CD4-positive, alpha-beta memory T cell (primary cell): Measurements from ENCODE around the gene LPCAT4. TPM values are rescaled to one million over a fixed set of nuclear protein-coding genes. Genes with fewer than 3 reads are reported as not detected.
A peak's percentile ranks its signal among the peaks of the same experiment; 100 is the strongest.

ENCODE experiments used
- CTCF ChIA-PET: fragments of 350-600 bp; sonication (Branson Sonifier 250); formaldehyde crosslinking; loops from one replicate; lab custom pipeline; 2021; ENCODE audit warnings: inconsistent platforms; ENCODE audit not compliant: partially characterized antibody; lab: Charles Lee
- POLR2A ChIA-PET: fragments of 350-600 bp; sonication (Branson Sonifier 250); formaldehyde crosslinking; loops from one replicate; lab custom pipeline; 2021; ENCODE audit not compliant: partially characterized antibody; lab: Charles Lee
- DNase-seq, 5 donors: peaks; one replicate each; pipeline versions ENCODE4 v3.0.0 to v3.0.0-alpha.2; 2020 to 2022; ENCODE audit warnings: mixed read lengths in 1 of 5
- H3K27ac ChIP-seq: one replicate; pipeline ENCODE4 v1.7.0; 2013; ENCODE audit warnings: low read depth, low read length
- H3K27me3 ChIP-seq: 2 replicates; pipeline ENCODE4 v1.7.0; 2013; ENCODE audit warnings: mild to moderate bottlenecking, low read length, moderate library complexity; ENCODE audit not compliant: insufficient read depth
- H3K36me3 ChIP-seq: 2 replicates; pipeline ENCODE4 v1.7.0; 2013; ENCODE audit warnings: mild to moderate bottlenecking, low read length, moderate library complexity; ENCODE audit not compliant: insufficient read depth
- H3K4me1 ChIP-seq: 2 replicates; pipeline ENCODE4 v1.7.0; 2013; ENCODE audit warnings: mild to moderate bottlenecking, low read length, moderate library complexity; ENCODE audit not compliant: insufficient read depth
- H3K4me3 ChIP-seq, 2 donors: one replicate each; pipeline ENCODE4 v1.7.0; 2013; ENCODE audit warnings: low read length in 2 of 2, mild to moderate bottlenecking in 1 of 2
- H3K9me3 ChIP-seq, 2 donors: one replicate each; pipeline ENCODE4 v1.7.0; 2013; ENCODE audit warnings: low read length in 2 of 2, control low read depth in 1 of 2; ENCODE audit not compliant: control insufficient read depth in 1 of 2
- H3K27ac Mint-ChIP-seq, 7 donors: one replicate each; pipeline ENCODE4 v1.8.0; 2020 to 2021; ENCODE audit warnings: mixed read lengths in 7 of 7, mild to moderate bottlenecking in 6 of 7, inconsistent platforms in 3 of 7, moderate library complexity in 3 of 7
- H3K27me3 Mint-ChIP-seq, 2 donors: one replicate each; pipeline ENCODE4 v1.8.0; 2020 to 2021; ENCODE audit warnings: mixed read lengths in 2 of 2
- H3K36me3 Mint-ChIP-seq, 2 donors: one replicate each; pipeline ENCODE4 v1.8.0; 2020 to 2021; ENCODE audit warnings: mixed read lengths in 2 of 2, inconsistent platforms in 1 of 2, mild to moderate bottlenecking in 1 of 2
- H3K4me1 Mint-ChIP-seq, 4 donors: one replicate each; pipeline ENCODE4 v1.8.0; 2020 to 2021; ENCODE audit warnings: mixed read lengths in 4 of 4, mild to moderate bottlenecking in 1 of 4
- H3K4me3 Mint-ChIP-seq, 8 donors: one replicate each; pipeline ENCODE4 v1.8.0; 2020 to 2021; ENCODE audit warnings: mixed read lengths in 8 of 8, mild to moderate bottlenecking in 7 of 8, moderate library complexity in 6 of 8, inconsistent platforms in 3 of 8
- H3K9me3 Mint-ChIP-seq, 8 donors: one replicate each; pipeline ENCODE4 v1.8.0; 2020 to 2021; ENCODE audit warnings: mixed read lengths in 8 of 8, mild to moderate bottlenecking in 5 of 8, inconsistent platforms in 3 of 8, moderate library complexity in 1 of 8
- intact Hi-C: fragments of 100-400 bp; cut with micrococcal nuclease; formaldehyde crosslinking; loops from one replicate; pipeline ENCODE4 v1.15.1; 2023
- polyA plus RNA-seq, 2 donors: library from polyadenylated mRNA; unstranded; fragments of 300-500 nt; fragmentation: Illumina TruSeq; gene quantifications; one replicate each; pipeline ENCODE4 v1.2.3, GENCODE V29; 2021
- total RNA-seq, 2 experiments: library from RNA; stranded (reverse); gene quantifications; one replicate each; pipeline ENCODE4 v1.2.3, GENCODE V29; 2021

LPCAT4 gene
- total and polyA plus RNA-seq, 4 experiments from 2014 or later = 19.0 to 108 (median 61.8) TPM

- Histone ChIP-seq H3K27ac (peak overlapping the region; percentile 76), H3K36me3 (no peaks in the 10 kb centered on the region), H3K4me1 (peaks cover 73% of the 10 kb centered on the region), H3K4me3 (peak overlapping the region; percentile 3 to 98), H3K9me3 (no peaks in the 10 kb centered on the region), H3K27me3 (no peaks in the 10 kb centered on the region)
- no peaks in the 10 kb centered on the region for H3K27me3 Mint-ChIP-seq
- peak overlapping the region; percentile 91 to 99 (median 97) for H3K27ac Mint-ChIP-seq
- peaks cover 41 to 75% (median 52%) of the 10 kb centered on the region in 4 donors for H3K4me1 Mint-ChIP-seq
- POLR2A ChIA-PET = interaction anchor here (0.5 to 10.0 kb wide), 8 partner anchors 7 to 652 kb away, joined by 4 to 144 read pairs (median 23); partner anchors contain the start of genes EMC4, KATNBL1, LPCAT4 and ZNF770
- CTCF ChIA-PET = interaction anchor here (1.3 to 4.8 kb wide), 5 partner anchors 7 to 126 kb away, joined by 4 to 27 read pairs (median 5); partner anchors contain the start of genes KATNBL1 and LPCAT4
- intact Hi-C loops = loop anchor here (1.0 to 10.0 kb wide), 3 partner anchors 33 to 649 kb away; partner anchors contain the start of genes EMC7 and ZNF770
- H3K36me3 Mint-ChIP-seq = peaks cover 0 to 16% of the 10 kb centered on the region in 2 donors
- peaks cover 0 to 2% (median 0%) of the 10 kb centered on the region in 8 donors for H3K9me3 Mint-ChIP-seq
- peak overlapping the region; percentile 94 to 100 (median 100) for H3K4me3 Mint-ChIP-seq
- DNase-seq = peak in 1 of 5 donors; percentile 12
Measured at GRCh38 chr15:34335176-34336032, 31.6 kb downstream of the LPCAT4 start.

- H3K4me1 Mint-ChIP-seq = peaks cover 41 to 74% (median 56%) of the 10 kb centered on the region in 4 donors
- H3K27ac Mint-ChIP-seq = peak overlapping the region; percentile 91 to 99 (median 93)
- H3K36me3 Mint-ChIP-seq = peaks cover 0 to 11% of the 10 kb centered on the region in 2 donors
- no peak for DNase-seq
- intact Hi-C loops = loop anchor here (1.0 to 10.0 kb wide), 3 partner anchors 32 to 650 kb away; partner anchors contain the start of genes EMC7 and ZNF770
- H3K9me3 ChIP-seq = no peaks in the 10 kb centered on the region
- peaks cover 0 to 2% (median 0%) of the 10 kb centered on the region in 8 donors for H3K9me3 Mint-ChIP-seq
- no peaks in the 10 kb centered on the region for H3K27me3 ChIP-seq
- no peaks in the 10 kb centered on the region for H3K36me3 ChIP-seq
- peaks cover 74% of the 10 kb centered on the region for H3K4me1 ChIP-seq
- H3K27me3 Mint-ChIP-seq = no peaks in the 10 kb centered on the region
- ChIA-PET POLR2A (interaction anchor here (1.0 to 10.0 kb wide), 4 partner anchors 8 to 249 kb away, joined by 3 to 144 read pairs (median 7); partner anchors contain the start of genes GOLGA8B, LPCAT4, NOP10 and NUTM1), CTCF (interaction anchor here (0.6 to 1.7 kb wide), 4 partner anchors 8 to 253 kb away, joined by 3 to 7 read pairs (median 4); partner anchors contain the start of genes NOP10 and NUTM1)
- H3K27ac ChIP-seq = peak overlapping the region; percentile 76
- peak overlapping the region; percentile 3 to 98 for H3K4me3 ChIP-seq
- H3K4me3 Mint-ChIP-seq = peak overlapping the region; percentile 94 to 100 (median 100)
Measured at GRCh38 chr15:34334672-34335071, 32.3 kb downstream of the LPCAT4 start.

- Mint-ChIP-seq H3K27ac (peak overlapping the region; percentile 31 to 87 (median 80)), H3K4me1 (peaks cover 50 to 83% (median 66%) of the 10 kb centered on the region in 4 donors), H3K36me3 (peaks cover 0 to 8% of the 10 kb centered on the region in 2 donors), H3K9me3 (peaks cover 0 to 2% (median 0%) of the 10 kb centered on the region in 8 donors), H3K4me3 (peak overlapping the region in 3 of 8 donors; percentile 22 to 67 (median 27)), H3K27me3 (no peaks in the 10 kb centered on the region)
- no peak overlapping the region for H3K27ac ChIP-seq
- peaks cover 88% of the 10 kb centered on the region for H3K4me1 ChIP-seq
- ChIA-PET CTCF (interaction anchor here (1.2 kb wide), 1 partner anchor 14 kb away, joined by 4 read pairs; no protein-coding TSS in a partner anchor), POLR2A (interaction anchor here (0.7 to 10.0 kb wide), 4 partner anchors 8 to 34 kb away, joined by 3 to 144 read pairs (median 8); partner anchors contain the start of gene LPCAT4)
- intact Hi-C loops = loop anchor here (10.0 kb wide), 1 partner anchor 652 kb away; the partner anchor contains the start of gene ZNF770
- DNase-seq = no peak
- no peaks in the 10 kb centered on the region for H3K27me3 ChIP-seq
- H3K9me3 ChIP-seq = no peaks in the 10 kb centered on the region
- no peak overlapping the region for H3K4me3 ChIP-seq
- no peaks in the 10 kb centered on the region for H3K36me3 ChIP-seq
Measured at GRCh38 chr15:34332553-34333120, 34.4 kb downstream of the LPCAT4 start.

GRCh38 chr15:34331809-34332208 is 35.2 kb downstream of the LPCAT4 start:
- Histone ChIP-seq H3K4me3 (no peak overlapping the region), H3K9me3 (no peaks in the 10 kb centered on the region), H3K4me1 (peaks cover 95% of the 10 kb centered on the region), H3K27ac (no peak overlapping the region), H3K36me3 (no peaks in the 10 kb centered on the region), H3K27me3 (no peaks in the 10 kb centered on the region)
- Mint-ChIP-seq H3K4me1 (peaks cover 50 to 83% (median 63%) of the 10 kb centered on the region in 4 donors), H3K27ac (peak overlapping the region; percentile 31 to 87 (median 80)), H3K36me3 (peaks cover 0 to 2% of the 10 kb centered on the region in 2 donors), H3K27me3 (no peaks in the 10 kb centered on the region), H3K9me3 (no peaks in the 10 kb centered on the region), H3K4me3 (peak overlapping the region; percentile 7 to 67 (median 30))
- intact Hi-C loops = loop anchor here (10.0 kb wide), 1 partner anchor 653 kb away; the partner anchor contains the start of gene ZNF770
- CTCF ChIA-PET = interaction anchor here (6.0 kb wide), 1 partner anchor 14 kb away, joined by 32 read pairs; no protein-coding TSS in a partner anchor
- DNase-seq = peak in 2 of 5 donors; percentile 16 to 33
- POLR2A ChIA-PET = interaction anchor here (4.1 to 10.0 kb wide), 2 partner anchors 35 kb away, joined by 26 to 144 read pairs; partner anchors contain the start of gene LPCAT4

- Histone ChIP-seq H3K4me3 (no peak overlapping the region), H3K27me3 (no peaks in the 10 kb centered on the region), H3K4me1 (peaks cover 92% of the 10 kb centered on the region), H3K9me3 (no peaks in the 10 kb centered on the region), H3K36me3 (no peaks in the 10 kb centered on the region), H3K27ac (no peak overlapping the region)
- Mint-ChIP-seq H3K36me3 (no peaks in the 10 kb centered on the region), H3K4me3 (peak overlapping the region in 4 of 8 donors; percentile 32 to 59 (median 42)), H3K9me3 (no peaks in the 10 kb centered on the region), H3K27me3 (no peaks in the 10 kb centered on the region), H3K4me1 (peaks cover 38 to 79% (median 60%) of the 10 kb centered on the region in 4 donors), H3K27ac (peak overlapping the region in 3 of 7 donors; percentile 7 to 32 (median 18))
- POLR2A ChIA-PET = interaction anchor here (0.7 to 4.1 kb wide), 6 partner anchors 6 to 252 kb away, joined by 3 to 52 read pairs (median 6); partner anchors contain the start of genes LPCAT4, NOP10, NUTM1 and SLC12A6
- intact Hi-C loops = loop anchor here (10.0 kb wide), 1 partner anchor 655 kb away; the partner anchor contains the start of gene ZNF770
- DNase-seq = no peak
- CTCF ChIA-PET = interaction anchor here (0.6 to 6.0 kb wide), 8 partner anchors 8 to 668 kb away, joined by 3 to 35 read pairs (median 6); partner anchors contain the start of genes LPCAT4, NOP10, NUTM1 and SLC12A6
Measured at GRCh38 chr15:34330279-34330678, 36.7 kb downstream of the LPCAT4 start.

GRCh38 chr15:34329006-34329405 is 38.0 kb downstream of the LPCAT4 start:
- Histone ChIP-seq H3K36me3 (no peaks in the 10 kb centered on the region), H3K27ac (no peak overlapping the region), H3K4me1 (peaks cover 81% of the 10 kb centered on the region), H3K4me3 (no peak overlapping the region), H3K9me3 (no peaks in the 10 kb centered on the region), H3K27me3 (no peaks in the 10 kb centered on the region)
- no peak for DNase-seq
- Mint-ChIP-seq H3K36me3 (no peaks in the 10 kb centered on the region), H3K27me3 (no peaks in the 10 kb centered on the region), H3K27ac (peak overlapping the region; percentile 7 to 93 (median 66)), H3K4me1 (peaks cover 30 to 69% (median 55%) of the 10 kb centered on the region in 4 donors), H3K4me3 (peak overlapping the region in 7 of 8 donors; percentile 14 to 74 (median 59)), H3K9me3 (no peaks in the 10 kb centered on the region)
- CTCF ChIA-PET = interaction anchor here (1.1 to 6.0 kb wide), 8 partner anchors 8 to 259 kb away, joined by 3 to 35 read pairs (median 4); partner anchors contain the start of genes LPCAT4, NOP10, NUTM1 and SLC12A6
- POLR2A ChIA-PET = interaction anchor here (0.7 to 4.1 kb wide), 6 partner anchors 8 to 226 kb away, joined by 3 to 52 read pairs (median 10); partner anchors contain the start of genes LPCAT4, NOP10, NUTM1 and SLC12A6
- intact Hi-C loops = no loop called here
